ENCODE results near the gene UBC. TPM values are rescaled to one million over a fixed set of nuclear protein-coding genes. Genes with fewer than 3 reads are reported as not detected.

Gene UBC
- total RNA-seq, 4 donors from 2014 or later = 1,220 to 2,129 (median 1,369) TPM

DNA sequence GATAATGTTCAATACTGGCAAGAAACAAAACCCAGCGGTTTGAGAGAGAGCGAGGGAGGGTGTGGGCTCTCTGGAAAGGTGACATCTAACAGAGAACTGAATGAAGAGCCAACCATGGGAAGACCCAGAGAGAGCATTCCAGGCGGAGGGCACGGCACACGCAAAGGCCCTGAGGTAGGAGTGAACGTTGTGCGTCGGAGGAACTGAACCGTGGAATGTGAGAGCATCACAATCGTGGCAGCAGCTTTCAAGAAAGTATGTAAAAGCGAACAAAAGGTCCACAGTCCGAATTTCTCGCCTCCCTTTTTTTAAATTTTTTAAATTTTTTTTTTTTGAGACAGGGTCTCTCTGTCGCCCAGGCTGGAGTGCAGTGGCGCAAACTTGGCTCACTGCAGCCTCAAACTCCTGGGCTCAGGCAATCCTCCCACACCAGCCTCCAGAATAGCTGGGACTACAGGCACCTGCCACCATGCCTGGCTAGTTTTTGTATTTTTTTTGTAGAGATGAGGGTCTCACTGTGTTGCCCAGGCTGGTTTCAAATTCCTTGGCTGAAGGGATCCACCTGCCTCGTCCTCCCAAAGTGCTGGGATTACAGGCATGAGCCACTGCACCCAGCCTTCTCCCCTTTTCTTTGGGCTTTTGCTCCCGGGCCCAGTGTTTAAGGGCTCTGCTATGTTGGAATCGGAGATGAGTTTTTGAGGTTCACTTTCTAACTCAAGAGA, 35.5 kb downstream of the UBC start:
- TF ChIP-seq CTCF (IDR thresholded peaks at IDR 0.05) = no peak
- ATAC-seq (ENCODE audit: low FRiP score) (no peak), DNase-seq (ENCODE audit: low spot score) (no peak)

DNA sequence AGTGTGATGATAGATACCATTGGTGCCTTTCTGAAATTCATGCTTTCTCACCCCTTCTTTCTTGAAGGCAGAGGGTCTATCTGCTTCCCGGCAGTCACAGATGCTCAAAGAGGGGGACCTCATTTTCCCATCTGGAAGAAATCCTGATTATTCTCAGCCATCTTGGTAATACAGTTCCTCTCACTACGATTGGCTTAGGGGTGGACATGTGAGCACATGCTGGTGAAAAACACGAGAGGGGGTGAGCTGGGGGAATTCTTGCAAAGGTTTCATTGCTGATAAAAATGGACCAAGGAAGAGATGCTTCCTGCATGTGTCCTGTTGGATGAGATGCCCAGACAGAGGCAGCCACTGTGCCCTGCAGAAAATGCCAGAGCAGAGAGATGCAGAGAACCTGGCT, 37.0 kb downstream of the UBC start:
- DNase-seq (ENCODE audit: low spot score) (no peak), ATAC-seq (ENCODE audit: low FRiP score) (no peak)
- no peak for TF ChIP-seq CTCF (IDR thresholded peaks at IDR 0.05)

DNA sequence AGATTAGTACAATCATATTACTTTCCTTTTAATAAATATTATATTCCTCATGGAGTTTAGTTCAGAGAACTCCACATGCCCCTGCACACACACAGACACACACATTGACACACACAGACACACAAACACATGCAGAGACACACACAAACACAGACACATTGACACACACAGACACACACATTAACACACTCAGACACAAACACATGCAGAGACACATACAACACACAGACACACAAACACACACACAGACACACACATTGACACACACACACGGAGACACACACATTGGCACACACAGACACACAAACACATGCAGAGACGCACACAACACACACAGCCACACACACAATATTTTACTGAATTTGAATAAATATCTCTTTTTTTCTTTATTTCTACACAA, 38.3 kb downstream of the UBC start:
- DNase-seq (ENCODE audit: low spot score) (no peak), ATAC-seq (ENCODE audit: low FRiP score) (no peak)
- TF ChIP-seq CTCF (IDR thresholded peaks at IDR 0.05) = no peak

DNA sequence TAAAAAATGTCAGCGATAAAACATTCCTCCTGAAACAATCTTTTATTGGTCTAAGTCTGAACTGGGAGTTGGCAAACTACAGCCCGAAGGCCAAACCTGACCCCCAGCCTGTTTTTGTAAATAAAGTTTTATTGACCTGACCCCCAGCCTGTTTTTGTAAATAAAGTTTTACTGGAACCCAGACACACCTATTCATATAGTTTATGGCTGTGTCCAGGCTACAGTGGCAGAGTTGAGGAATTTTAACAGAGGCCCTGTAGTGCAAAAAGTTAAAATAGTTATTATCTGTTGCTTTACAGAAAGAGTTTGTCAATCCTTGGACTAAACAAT, 38.7 kb downstream of the UBC start:
- TF ChIP-seq CTCF (IDR thresholded peaks at IDR 0.05) = no peak
- no peak for DNase-seq (ENCODE audit: low spot score)
- no peak for ATAC-seq (ENCODE audit: low FRiP score)

- DNase-seq (ENCODE audit: low spot score) (no peak), ATAC-seq (ENCODE audit: low FRiP score) (no peak)
- TF ChIP-seq CTCF (IDR thresholded peaks at IDR 0.05) = no peak
These were observed 39.3 kb downstream of the UBC start for GRCh38 chr12:124874988-124875802.

DNA sequence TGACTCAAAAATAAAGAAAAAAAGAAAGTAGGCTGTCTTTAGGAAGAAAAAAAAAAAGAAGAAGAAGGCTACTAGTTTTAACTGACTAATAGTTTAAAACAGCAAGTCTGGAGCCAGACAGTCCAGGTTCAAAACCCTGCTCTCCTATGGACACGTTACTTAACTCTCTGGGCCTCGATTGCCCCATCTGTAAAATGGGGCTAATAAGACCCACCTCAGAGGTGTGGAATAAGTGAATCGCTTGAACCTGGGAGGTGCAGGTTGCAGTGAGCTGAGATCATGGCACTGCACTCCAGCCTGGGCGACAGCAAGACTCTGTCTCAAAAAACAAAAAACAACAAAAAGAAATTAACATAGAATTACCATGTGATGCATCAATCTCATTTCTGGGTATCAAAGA, 40.3 kb downstream of the UBC start:
- TF ChIP-seq CTCF (IDR thresholded peaks at IDR 0.05) = no peak
- ATAC-seq (ENCODE audit: low FRiP score) (no peak), DNase-seq (ENCODE audit: low spot score) (no peak)
